ENCODE measurements around the gene DCAF17.
A peak's percentile ranks its signal among the peaks of the same experiment; 100 is the strongest.

DCAF17 gene, protein sequence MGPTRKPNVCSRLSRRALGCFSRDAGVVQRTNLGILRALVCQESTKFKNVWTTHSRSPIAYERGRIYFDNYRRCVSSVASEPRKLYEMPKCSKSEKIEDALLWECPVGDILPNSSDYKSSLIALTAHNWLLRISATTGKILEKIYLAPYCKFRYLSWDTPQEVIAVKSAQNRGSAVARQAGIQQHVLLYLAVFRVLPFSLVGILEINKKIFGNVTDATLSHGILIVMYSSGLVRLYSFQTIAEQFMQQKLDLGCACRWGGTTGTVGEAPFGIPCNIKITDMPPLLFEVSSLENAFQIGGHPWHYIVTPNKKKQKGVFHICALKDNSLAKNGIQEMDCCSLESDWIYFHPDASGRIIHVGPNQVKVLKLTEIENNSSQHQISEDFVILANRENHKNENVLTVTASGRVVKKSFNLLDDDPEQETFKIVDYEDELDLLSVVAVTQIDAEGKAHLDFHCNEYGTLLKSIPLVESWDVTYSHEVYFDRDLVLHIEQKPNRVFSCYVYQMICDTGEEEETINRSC

DNA sequence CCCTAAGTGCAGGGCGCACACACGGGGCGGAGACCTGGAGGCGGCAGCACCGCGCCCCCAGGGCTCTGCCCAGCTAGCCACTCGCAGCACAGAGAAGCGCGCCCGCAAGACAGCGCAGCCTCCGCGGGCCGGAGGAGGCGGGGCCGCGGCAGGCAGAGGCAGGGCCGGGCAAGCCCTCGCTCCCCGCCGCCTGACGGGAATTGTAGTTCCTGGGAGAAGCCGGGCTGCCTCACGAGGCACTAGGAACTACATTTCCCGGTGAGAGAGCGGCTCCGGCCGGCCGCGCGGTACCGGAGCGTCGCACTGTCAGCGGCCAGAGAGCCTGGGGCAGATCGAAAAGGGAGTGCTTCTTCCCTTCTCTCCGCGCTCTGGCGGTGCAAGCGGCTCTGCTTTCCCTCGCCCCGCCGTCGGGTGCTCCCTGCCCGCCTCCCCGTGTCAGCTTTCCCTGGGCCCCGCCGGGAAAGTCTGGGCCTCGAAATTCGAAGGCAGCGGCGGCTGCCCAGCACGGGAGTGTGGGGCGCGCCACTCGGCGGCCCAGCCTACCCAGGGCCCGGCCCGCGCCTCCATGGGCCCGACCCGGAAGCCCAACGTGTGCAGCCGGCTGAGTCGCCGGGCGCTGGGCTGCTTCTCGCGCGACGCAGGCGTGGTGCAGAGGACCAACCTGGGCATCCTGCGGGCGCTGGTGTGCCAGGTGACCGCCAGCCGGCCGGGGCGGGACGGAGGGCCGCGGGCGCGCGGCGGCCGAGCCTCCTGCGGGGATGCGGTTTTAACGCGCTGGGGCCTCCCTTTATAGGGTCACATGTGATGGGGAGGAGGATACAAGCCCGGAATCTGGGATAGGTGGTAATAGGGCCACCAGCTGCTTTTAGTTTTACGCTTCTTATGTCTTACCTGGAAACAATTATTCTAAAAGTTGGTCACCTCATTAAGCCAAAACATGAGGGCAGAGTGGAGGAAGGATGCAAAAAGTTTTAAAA is at the start of gene DCAF17:
DCAF17 (plus strand) TSS at position 214 of the 977 bp plus-strand sequence; CDS start at position 566, 352 bp downstream.
- peak; percentile 95 for DNase-seq

DNA sequence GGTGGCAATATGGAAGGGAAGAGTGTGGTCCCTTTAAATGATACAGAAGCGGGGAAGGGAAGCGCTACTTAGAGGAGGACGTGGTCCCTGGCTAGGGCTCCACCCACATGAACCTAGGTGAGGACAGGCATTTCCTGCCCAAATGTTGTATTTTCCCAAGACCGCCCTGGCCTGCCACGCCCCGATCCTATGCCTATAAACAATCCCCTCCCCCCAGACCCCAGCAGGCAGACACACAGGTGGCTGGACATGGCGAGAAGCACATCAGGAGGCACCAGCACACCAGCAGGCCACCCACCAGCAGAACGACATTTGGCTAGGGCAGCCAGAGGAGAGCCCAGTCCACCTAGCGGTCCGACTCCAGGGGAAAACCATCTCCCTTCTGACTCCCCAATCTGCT is 47.4 kb upstream of the DCAF17 start:
- DNase-seq = no peak

DNA sequence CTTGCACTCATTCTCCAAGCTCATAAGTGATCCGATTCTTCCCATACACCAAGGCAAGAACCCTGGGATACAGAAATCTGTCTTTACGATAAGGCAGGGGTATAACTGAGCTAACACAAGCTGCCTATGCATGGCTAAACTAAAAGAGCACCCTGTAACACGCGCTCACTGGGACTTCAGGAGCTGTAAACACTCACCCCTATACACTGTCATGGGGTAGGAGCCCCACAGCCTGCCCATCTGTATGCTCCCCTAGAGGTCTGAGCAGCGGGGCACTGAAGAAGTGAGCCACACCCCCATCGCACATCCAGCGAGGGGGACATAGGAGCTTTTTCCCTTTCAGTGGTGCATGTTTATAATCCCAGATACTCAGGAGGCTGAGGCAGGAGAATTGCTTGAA is 47.0 kb upstream of the DCAF17 start:
- DNase-seq = no peak

DNA sequence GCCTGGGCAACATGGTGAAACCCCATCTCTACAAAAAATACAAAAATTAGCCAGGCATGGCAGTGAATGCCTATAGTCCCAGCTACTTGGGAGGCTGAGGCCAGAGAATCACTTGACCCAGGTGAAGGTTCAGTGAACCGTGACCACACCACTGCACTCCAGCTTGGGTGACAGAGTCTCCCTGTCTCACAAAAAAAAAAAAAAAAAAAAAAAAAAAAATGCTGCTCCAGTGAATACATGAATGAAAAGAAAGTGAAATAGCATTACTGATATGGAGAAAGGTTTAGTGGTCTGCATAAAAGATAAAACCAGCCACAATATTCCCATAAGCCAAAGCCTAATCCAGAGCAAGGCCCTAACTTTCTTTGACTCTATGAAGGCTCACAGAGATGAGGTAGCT is 44.7 kb upstream of the DCAF17 start:
- no peak for DNase-seq

DNA sequence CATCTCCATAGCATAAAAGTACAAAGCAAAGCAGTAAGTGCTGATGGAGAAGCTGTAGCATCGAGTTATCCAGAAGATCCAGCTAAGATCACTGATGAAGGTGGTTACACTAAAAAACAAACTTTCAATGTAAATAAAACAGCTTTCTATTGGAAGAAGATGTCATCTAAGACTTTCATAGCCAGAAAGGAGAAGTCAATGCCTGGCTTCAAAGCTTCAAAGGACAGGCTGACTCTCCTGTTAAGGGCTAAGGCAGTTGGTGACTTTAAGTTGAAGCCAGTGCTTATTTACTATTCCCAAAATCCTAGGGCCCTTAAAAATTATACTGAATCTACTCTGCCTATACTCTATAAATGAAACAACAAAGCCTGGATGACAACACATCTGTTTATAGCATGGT is 44.2 kb upstream of the DCAF17 start:
- no peak for DNase-seq

DNA sequence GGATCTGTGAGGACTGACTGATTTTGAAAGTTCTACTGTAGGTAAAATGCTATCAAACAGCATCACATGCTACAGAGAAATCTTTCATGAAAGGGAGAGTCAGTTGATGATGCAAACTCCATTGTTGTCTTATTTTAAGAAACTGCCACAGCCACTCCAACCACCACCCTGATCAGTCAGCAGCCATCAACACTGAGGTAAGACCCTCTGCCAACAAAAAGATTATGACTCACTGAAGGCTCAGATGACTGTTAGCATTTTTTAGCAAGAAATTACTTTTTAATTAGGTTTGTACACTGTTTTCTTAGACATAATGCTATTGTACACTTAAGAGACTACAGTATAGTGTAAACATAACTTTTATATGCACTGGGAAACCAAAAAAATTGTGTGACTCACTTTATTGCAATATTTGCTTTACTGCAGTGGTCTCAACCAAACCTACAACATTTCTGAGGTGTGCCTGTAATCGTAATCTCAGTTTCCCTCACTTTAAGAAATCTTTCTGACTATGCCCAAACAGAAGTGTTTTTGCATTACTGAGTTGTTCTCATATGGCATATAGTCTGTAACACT is 43.0 kb upstream of the DCAF17 start:
- no peak for DNase-seq

DNA sequence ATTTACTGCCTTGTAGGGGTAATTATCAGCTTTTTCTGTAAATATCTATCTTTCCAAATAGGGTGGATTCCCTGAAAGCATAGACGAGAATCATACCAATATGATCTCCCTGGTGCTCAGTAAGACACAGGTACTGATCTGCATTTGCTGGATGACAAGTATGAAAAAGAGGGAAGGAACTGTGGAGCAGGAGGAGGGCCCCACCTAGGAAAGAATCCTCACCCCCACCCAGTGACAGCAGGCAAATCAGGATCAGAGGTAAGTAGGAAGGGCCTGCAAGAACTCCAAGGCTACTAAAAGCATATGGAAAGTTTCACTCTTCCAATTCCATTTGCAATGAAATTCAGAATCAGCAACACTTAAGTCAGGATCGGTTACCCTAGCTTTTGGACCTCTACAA is 42.5 kb upstream of the DCAF17 start:
- no peak for DNase-seq

DNA sequence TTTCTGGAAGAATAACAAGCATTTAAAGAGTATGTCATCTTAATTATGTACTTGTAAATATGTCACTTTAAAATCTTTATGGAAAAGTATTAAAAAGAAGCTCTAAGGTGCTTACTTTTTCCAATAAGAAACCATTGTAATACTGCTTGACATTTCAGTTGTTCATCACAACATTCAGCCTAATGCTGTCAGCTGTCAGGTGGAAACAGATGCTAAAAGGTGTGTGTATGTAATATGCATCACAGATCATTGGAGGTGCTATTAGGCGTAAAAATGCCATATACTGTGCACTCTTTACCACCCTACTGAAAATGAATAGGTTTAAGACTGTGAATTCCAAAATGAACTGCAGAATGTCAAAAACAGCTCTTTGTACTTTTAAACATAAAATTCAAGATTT is 40.5 kb upstream of the DCAF17 start:
- DNase-seq = no peak

DNA sequence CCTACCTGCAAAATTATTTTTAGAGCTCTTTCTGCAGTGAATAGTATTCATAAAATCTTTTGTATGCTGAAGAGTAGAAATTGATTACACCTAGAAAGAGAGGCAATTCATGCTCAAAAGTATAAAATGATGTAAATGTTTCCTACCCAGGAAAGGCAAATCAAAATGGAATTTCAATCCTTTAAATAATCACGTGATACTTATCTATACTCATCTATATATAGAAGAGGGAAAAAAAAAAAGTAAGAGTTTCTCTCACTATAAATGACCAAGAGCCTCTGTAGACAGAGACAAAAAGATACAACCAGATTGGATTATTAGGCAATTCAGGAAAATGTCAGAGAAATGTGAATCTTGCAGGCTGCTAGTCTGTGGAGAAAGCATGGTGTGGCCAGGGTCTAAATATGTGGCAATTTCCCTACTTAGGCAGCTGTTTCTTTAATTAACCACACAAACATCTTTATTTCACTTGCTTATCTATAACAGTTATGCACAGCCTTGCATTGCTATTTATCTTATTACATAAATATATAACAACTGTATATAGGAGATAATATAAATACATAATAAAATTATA is 39.8 kb upstream of the DCAF17 start:
- DNase-seq = no peak

DNA sequence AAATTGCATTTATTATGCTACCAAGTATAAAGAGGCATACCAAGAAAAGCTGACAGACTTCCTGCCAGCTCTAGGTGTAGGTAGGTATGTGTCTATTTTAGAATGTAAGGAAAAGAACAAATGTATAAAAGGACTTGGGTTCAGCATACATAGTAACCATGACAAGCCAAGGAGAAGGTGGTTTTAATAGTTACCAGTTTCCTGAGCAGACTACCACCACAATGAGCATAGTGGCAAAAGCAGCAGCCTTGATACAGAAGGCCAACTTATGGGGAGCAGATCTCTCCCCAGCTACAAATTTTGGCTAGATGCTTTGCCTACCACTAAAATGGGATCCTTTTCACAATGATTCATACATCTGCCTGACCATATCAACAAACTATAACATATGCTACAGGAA is 34.7 kb upstream of the DCAF17 start:
- no peak for DNase-seq

DNA sequence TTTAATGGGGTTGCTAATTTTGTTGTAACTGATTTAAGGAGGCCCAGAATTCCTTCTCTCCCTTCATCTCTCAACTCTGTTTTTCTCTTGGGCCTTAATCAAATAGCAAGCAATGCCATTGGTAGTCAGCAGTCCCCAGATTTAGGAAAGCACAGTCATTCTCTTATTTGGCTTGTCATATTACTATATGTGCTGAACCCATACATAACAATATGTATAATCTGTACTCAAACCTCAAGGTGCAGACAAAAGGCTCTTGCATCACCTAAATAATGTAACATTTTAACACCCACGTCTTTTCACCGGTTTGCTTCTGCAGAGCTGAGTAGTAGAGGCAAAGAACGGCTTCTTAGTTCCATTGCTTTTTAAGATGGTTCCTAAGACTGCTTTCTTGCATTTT is 33.6 kb upstream of the DCAF17 start:
- DNase-seq = no peak

DNA sequence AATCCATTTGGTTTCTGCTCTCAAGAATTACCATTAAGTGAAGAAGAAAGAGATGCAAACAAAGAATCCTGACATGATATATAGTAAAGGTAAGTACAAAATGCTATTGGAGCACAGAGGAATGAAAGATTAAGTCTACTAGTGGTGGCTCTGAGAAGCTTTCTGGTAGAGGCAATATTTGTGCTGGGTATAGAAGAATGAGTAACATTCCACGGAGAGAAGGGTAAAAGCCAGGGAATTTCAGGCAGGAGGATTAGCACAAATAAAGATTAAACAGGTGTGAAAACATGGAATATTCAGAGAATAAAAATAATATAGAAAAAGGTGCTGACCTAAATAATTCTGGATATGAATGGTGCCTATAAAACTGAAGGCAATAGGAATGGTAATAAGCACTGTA is 32.1 kb upstream of the DCAF17 start:
- DNase-seq = no peak

DNA sequence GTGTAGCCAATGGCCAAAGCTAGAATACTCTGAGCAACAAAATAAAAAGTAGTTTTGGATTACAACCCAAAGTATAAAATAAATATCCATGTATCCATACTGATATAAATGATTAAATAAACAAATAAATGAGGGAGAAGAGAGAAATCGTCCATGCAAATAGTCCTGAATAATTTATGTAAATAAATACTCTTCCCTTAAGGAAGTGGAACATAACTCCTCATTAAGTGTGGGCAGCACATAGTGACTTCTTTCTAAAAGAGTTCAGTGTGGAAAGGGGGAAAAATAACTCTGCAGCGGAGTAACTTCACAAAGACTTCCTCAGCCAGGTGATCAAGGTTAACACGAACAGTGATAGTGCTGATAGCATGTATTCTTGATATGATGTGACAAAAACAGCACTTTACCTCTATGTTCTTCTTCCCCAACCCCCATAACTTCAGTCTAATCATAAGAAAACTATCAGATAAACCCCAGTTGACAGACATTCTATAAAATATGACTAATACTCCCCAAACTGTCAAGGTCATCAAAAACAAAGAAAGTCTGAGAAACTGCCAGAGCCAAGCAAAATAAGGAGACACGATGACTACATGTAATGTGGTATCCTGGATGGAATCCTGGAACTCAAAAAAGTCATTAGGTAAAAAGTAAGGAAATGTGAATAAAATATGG is 31.0 kb upstream of the DCAF17 start:
- DNase-seq = no peak

DNA sequence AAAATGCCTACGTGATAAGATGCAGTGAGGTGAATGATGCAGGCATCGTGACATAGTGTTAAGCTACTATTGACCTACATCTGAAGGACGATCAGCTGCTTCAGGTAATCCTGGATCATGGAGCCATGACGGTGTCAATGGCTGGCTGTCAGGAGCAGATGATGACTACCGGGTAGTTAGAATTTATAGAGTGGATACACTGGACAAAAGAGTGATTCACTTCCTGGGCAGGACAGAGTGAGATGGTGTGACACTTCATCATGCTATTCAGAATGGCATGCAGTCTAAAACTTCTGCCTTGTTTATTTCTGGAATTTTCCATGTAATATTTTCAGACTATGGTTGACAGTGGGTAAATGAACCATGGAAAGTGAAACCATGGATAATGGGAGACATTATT is 29.8 kb upstream of the DCAF17 start:
- DNase-seq = no peak

DNA sequence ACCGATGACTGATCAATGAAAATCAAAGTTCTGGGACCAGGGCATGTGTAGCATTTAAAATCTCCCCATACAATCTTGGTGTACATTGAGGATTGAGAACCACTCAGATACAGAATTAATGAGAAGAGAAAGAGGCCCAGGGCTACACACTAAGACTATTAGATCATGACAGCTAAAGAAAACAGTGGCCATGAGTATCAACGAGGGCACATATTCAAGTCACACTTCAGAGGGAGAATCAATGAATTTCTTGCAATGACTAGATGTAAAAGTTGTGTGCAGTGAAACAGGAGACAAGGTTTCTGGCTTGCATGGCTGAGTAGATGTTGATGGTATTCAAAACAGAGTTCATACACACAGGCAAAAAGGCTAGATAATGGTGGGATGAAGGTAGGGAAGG is 29.3 kb upstream of the DCAF17 start:
- DNase-seq = no peak

DNA sequence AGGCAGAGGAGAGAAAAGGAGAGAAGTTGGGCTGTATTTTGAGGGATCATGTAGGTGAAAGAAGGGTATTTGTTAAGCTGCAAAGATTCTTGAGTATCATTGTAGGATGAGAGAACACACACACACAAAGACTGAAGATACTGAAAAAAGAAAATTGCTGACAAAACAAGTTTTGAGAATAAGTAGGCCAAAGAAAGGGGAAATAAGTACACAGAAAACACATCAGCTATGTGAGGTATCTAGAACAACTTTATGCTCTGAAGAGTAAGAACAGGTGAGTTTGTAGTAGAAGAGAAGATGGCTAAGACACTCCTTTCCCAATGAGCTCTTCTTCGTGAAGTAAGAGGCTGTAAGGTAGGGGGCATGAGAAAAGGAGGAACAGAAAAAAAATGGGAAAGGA is 28.5 kb upstream of the DCAF17 start:
- no peak for DNase-seq

DNA sequence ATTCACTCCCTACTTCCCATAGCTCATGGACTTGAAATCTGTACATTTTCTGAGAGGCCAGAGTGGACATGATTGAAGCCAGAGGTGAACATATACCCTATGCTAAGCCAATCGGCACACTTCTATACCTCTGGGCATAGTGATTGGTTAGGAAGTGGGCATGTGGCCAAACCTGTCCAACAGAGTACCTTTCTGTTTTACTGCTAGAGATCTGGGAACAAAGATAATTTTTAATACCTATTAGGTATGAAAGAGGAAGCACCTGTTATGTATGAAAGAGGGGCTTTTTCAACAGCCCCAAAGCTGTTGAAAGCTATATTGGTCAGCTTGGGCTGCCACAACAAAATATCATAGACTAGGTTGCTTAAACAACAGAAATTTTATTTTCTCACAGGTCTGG is 28.0 kb upstream of the DCAF17 start:
- no peak for DNase-seq

DNA sequence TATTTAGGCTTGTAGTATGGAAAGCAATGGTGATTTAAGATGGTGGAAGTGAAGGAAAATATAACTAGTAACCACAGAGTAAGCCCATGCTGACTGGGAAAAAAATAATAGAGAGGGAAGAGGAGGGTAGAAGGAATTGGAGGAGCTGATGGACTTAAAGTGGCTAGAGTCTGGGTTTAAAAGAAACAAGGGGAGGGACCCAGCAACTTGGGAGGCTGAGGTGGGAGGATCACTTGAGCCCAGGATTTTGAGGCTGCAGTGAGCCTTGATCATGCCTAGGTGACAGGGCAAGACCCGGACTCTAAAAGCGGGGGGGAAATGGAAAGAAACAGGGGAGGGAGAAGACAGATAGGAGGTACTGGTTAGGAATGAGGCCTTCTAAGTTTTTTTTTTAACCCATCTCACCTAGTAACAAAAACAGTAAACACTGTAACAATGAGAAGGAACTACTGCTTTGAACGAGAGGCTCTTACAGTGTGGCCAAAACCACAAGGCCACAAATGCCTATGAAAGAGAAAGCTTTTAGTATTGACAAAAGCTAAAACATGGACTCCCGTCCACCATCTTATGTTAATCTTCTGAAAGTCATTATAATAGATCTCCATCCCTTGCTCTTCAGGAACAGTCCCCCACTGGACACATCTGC is 26.9 kb upstream of the DCAF17 start:
- no peak for DNase-seq

DNA sequence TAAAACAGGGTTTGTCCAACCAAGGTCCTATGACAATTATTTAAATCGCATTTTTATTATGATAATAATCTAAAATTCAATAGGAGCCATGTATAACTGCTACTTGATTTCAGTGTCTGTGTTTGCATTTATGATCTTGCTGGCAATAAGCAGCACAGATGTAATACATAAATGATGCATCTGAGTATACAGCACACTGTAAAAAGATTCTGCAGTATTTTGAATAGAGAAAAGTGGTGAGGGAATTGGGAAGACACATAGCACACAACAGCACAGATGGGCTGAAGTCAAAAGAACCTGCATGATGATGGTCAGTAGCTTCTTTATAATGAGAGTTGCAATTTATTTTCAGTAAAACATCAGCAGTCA is 26.4 kb upstream of the DCAF17 start:
- DNase-seq = no peak

DNA sequence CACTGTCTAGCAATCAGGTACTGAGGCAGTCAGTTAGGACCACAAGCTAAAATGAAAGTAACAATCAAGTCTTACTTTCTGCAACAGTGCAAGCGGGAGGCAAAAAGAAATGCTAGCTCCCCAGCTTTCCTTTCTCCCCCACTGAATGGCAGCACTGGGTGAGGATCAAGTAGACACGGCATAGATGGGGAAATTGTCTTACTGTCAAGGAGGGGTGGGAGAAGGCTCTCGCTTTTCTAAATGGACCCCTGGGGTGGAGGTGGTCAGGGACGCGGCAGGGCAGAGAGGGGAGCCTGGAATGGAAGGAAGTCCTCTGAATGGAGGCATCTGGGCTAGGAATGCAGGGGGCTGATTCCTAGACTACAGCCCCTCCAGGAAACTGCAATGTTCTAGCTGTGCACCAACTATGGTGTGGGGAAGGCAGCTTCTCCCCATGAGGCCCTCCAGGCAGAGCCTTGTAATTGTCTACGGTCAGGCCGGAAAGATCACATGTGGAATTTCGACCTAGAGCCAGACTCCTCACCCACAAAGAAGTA is 24.5 kb upstream of the DCAF17 start:
- no peak for DNase-seq

DNA sequence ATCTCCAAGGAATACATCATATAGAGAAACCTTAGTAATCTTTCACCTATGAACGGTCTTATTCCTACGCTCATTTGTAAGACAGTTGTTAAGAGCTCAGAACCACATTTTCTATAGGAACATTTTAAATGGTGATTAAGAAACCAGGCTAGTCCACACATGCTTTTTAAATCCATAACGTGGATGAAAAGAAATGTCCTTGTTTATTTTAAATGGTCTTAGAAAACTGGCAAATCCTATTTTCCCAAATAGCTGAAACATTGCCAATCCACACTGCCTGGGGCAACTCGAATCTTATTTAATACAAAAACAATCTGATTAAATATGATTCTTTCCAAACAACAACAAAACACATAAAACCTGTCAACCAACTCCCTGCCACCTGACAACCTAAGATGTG is 23.9 kb upstream of the DCAF17 start:
- DNase-seq = no peak

DNA sequence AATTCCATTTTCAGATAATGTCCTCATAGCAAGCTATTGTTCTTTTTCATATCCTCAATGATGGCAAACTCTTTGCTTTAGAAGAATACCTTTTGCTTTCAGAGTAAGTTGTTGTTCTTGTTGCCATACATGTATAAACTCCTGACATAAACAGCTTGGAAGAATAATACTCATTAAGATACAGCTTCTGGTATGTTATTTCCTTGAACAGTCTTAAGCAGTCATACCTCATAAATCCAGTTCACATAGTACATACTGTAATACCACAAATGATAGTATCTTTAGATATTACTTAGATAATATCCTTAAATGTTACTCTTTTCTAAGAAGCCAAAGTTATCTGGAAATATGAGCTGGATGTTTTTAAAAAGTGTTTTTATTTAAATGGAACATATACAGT is 23.4 kb upstream of the DCAF17 start:
- no peak for DNase-seq
